T-helper 1 cell treated with Interleukin-12 subunit alpha and Interleukin-12 subunit beta and Interleukin-4 antibody, amounts not matched to agents 30 μg/mL and 1 μg/mL, for 36 hours (primary cell): Measurements from ENCODE around the gene PRAMEF13.
"Not testable (repeated sequence)": the region's sequence is repeated elsewhere in the genome, so short reads cannot be mapped to it uniquely, and the experiment has no call there.

ENCODE experiments used
- H3K27ac Mint-ChIP-seq: one replicate; pipeline ENCODE4 v1.8.0; 2021; ENCODE audit warnings: mild to moderate bottlenecking, mixed read lengths
- H3K27me3 Mint-ChIP-seq: one replicate; pipeline ENCODE4 v1.8.0; 2021; ENCODE audit warnings: low read depth, mixed read lengths
- H3K36me3 Mint-ChIP-seq: one replicate; pipeline ENCODE4 v1.8.0; 2021; ENCODE audit warnings: low read depth, mixed read lengths
- H3K4me1 Mint-ChIP-seq: one replicate; pipeline ENCODE4 v1.8.0; 2021; ENCODE audit warnings: low read depth, mixed read lengths
- H3K4me3 Mint-ChIP-seq: one replicate; pipeline ENCODE4 v1.8.0; 2021; ENCODE audit warnings: mild to moderate bottlenecking, moderate library complexity, mixed read lengths
- H3K9me3 Mint-ChIP-seq: one replicate; pipeline ENCODE4 v1.8.0; 2021; ENCODE audit warnings: mixed read lengths

The PRAMEF13 gene

GRCh38 chr1:13225675-13226204 is 24.5 kb upstream of the PRAMEF13 start, which contains the start of gene PRAMEF18:
TSS of gene PRAMEF18 (minus strand) at chr1:13226154. CDS start at chr1:13226106, 48 bp downstream.
- H3K4me3 Mint-ChIP-seq, H3K4me1 Mint-ChIP-seq, H3K36me3 Mint-ChIP-seq, H3K27me3 Mint-ChIP-seq, H3K27ac Mint-ChIP-seq, H3K9me3 Mint-ChIP-seq: not testable (repeated sequence)

GRCh38 chr1:13224480-13225060 is 23.4 kb upstream of the PRAMEF13 start:
- Mint-ChIP-seq H3K4me3 (no peak overlapping the region), H3K9me3 (no peaks in the 10 kb centered on the region), H3K4me1 (no peaks in the 10 kb centered on the region), H3K36me3 (no peaks in the 10 kb centered on the region), H3K27me3 (no peaks in the 10 kb centered on the region), H3K27ac (no peak overlapping the region)

- H3K36me3 Mint-ChIP-seq, H3K27me3 Mint-ChIP-seq, H3K9me3 Mint-ChIP-seq, H3K4me1 Mint-ChIP-seq, H3K27ac Mint-ChIP-seq, H3K4me3 Mint-ChIP-seq: not testable (repeated sequence)
These were observed 21.6 kb upstream of the PRAMEF13 start for GRCh38 chr1:13222788-13223187.

GRCh38 chr1:13219203-13219602 is 18.0 kb upstream of the PRAMEF13 start:
- H3K4me1 Mint-ChIP-seq, H3K9me3 Mint-ChIP-seq, H3K36me3 Mint-ChIP-seq, H3K27ac Mint-ChIP-seq, H3K4me3 Mint-ChIP-seq, H3K27me3 Mint-ChIP-seq: not testable (repeated sequence)

- not testable (repeated sequence) for H3K27me3 Mint-ChIP-seq, H3K4me1 Mint-ChIP-seq, H3K27ac Mint-ChIP-seq, H3K9me3 Mint-ChIP-seq, H3K36me3 Mint-ChIP-seq, H3K4me3 Mint-ChIP-seq
These were observed 15.4 kb upstream of the PRAMEF13 start for GRCh38 chr1:13216619-13217018.

- H3K27ac Mint-ChIP-seq, H3K4me1 Mint-ChIP-seq, H3K36me3 Mint-ChIP-seq, H3K27me3 Mint-ChIP-seq, H3K9me3 Mint-ChIP-seq, H3K4me3 Mint-ChIP-seq: not testable (repeated sequence)
These were observed 7.5 kb upstream of the PRAMEF13 start for GRCh38 chr1:13208712-13209111.

- H3K4me1 Mint-ChIP-seq, H3K9me3 Mint-ChIP-seq, H3K27me3 Mint-ChIP-seq, H3K27ac Mint-ChIP-seq, H3K36me3 Mint-ChIP-seq, H3K4me3 Mint-ChIP-seq: not testable (repeated sequence)
These were observed 29.7 kb downstream of the PRAMEF13 start, which contains the start of gene PRAMEF9 for GRCh38 chr1:13171548-13171947. TSS of gene PRAMEF9 (plus strand) at chr1:13171848. CDS start at chr1:13175281, 3,433 bp downstream.

GRCh38 chr1:13165531-13165930 is 35.7 kb downstream of the PRAMEF13 start, which contains the start of gene HNRNPCL4:
TSS of gene HNRNPCL4 (minus strand) at chr1:13165631. CDS start at chr1:13165467, 164 bp downstream.
- H3K4me1 Mint-ChIP-seq, H3K9me3 Mint-ChIP-seq, H3K27me3 Mint-ChIP-seq, H3K36me3 Mint-ChIP-seq, H3K4me3 Mint-ChIP-seq, H3K27ac Mint-ChIP-seq: not testable (repeated sequence)

GRCh38 chr1:13155909-13156308 is 45.3 kb downstream of the PRAMEF13 start, which contains the start of gene PRAMEF26:
TSS of gene PRAMEF26 (minus strand) at chr1:13156009. CDS start at chr1:13153095, 2,914 bp downstream.
- H3K27ac Mint-ChIP-seq, H3K9me3 Mint-ChIP-seq, H3K4me1 Mint-ChIP-seq: not testable (repeated sequence)

More at GRCh38 chr1:13155909-13156308, 45.3 kb downstream of the PRAMEF13 start, which contains the start of gene PRAMEF26:
- H3K27me3 Mint-ChIP-seq, H3K4me3 Mint-ChIP-seq, H3K36me3 Mint-ChIP-seq: not testable (repeated sequence)
